Muscle layer of duodenum (tissue), 2 donors: ENCODE measurements around the gene ATP2A1.
"Not testable (repeated sequence)": the region's sequence is repeated elsewhere in the genome, so short reads cannot be mapped to it uniquely, and the experiment has no call there.

Experiments
- H3K27ac ChIP-seq: one replicate; pipeline ENCODE4 v1.7.0; 2013; ENCODE audit warnings: mild to moderate bottlenecking, low read length
- H3K27me3 ChIP-seq: one replicate; pipeline ENCODE4 v1.7.0; 2013; ENCODE audit warnings: low read depth, mild to moderate bottlenecking, control low read depth, low read length
- H3K36me3 ChIP-seq, 2 donors: one replicate each; pipeline ENCODE4 v1.7.0; 2013; ENCODE audit warnings: low read length in 2 of 2, control low read depth in 1 of 2, mild to moderate bottlenecking in 1 of 2; ENCODE audit not compliant: insufficient read depth in 2 of 2, control insufficient read depth in 1 of 2
- H3K4me1 ChIP-seq, 2 donors: one replicate each; pipeline ENCODE4 v1.7.0; 2013; ENCODE audit warnings: low read length in 2 of 2, mild to moderate bottlenecking in 2 of 2, control low read depth in 1 of 2, moderate library complexity in 1 of 2; ENCODE audit not compliant: insufficient read depth in 2 of 2, control insufficient read depth in 1 of 2
- H3K4me3 ChIP-seq, 2 donors: one replicate each; pipeline ENCODE4 v1.7.0; 2013; ENCODE audit warnings: low read length in 2 of 2, low read depth in 1 of 2, mild to moderate bottlenecking in 1 of 2
- H3K9me3 ChIP-seq, 2 donors: one replicate each; pipeline ENCODE4 v1.7.0; 2013; ENCODE audit warnings: low read length in 2 of 2, control low read depth in 1 of 2, mild to moderate bottlenecking in 1 of 2; ENCODE audit not compliant: control insufficient read depth in 1 of 2
- donor health status: healthy.

The ATP2A1 gene

DNA sequence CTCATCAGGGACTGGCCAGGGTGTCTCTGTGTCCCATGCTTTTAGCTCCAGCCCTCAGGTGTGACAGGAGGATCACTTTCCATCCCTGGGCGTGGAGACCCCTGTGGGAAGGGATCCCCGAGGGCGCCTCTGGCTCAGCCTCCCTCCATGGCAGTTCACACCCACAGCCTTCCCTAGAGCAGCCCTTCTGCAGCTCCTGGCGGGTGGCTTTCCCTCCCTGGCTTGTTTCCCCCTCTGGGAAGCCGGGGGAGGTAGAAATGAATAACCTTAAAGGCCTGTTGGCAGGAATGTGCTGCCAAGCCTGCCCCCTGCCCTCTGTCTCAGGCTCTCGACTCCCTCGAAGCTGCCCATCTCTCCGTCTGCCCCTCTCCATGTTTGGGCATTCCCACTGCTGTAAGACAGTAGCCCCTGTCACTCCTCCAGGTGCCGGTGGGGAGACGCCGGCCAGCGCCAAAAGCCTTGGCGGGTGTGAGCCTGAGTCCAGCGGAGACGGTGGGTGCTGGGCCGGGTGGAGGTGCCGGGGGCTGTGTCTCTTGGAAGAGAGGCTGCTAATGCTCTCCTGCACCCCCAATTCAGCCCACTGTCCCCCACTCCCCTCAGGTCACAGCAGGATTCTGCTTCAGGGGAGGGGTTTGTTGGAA lies 2.1 kb upstream of the ATP2A1 start:
- no peaks in the 10 kb centered on the region for H3K27me3 ChIP-seq
- no peak overlapping the region for H3K4me3 ChIP-seq
- H3K27ac ChIP-seq: no peak overlapping the region
- H3K9me3 ChIP-seq: no peaks in the 10 kb centered on the region
- peaks cover 0 to 12% of the 10 kb centered on the region in 2 donors for H3K4me1 ChIP-seq
- H3K36me3 ChIP-seq: peaks cover 3 to 35% of the 10 kb centered on the region in 2 donors

DNA sequence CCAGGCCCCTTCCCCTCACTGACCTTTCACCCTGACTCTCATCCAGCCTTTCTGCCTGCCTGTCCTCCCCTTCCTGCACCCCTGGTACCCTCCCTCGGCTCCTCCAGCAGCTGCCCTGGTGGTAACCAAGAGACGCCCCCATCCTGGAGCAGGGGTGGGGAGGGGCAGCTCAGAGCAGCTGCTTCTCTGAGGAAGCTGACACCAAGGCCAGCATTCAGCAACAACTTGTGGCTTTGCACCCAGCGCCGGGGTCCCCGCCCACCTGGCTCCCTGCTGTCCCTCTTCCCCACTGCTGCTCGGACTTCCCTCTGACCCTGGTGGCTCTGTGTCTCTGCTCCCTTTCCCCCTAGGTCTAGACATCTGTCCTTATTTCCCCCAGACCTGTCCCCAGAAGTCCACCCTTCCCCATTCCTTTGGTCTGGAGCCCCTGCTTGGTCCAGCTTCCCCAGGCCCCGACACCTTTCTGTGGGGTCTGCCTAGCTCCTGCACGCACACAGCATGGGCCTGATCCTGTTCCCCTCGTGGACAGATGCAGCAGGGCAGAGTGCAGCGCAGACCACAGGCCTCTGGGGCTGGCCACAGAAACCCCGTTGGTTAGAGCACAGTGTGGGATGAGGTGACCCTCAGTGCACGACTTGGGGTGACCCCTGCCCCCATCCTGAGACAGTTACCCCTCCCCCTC lies 1.2 kb upstream of the ATP2A1 start:
- Histone ChIP-seq H3K36me3 (peaks cover 0 to 26% of the 10 kb centered on the region in 2 donors), H3K27ac (no peak overlapping the region)

GRCh38 chr16:28877655-28878000 lies 660 bp upstream of the ATP2A1 start:
- Histone ChIP-seq H3K27ac (no peak overlapping the region), H3K27me3 (no peaks in the 10 kb centered on the region), H3K36me3 (peaks cover 0 to 20% of the 10 kb centered on the region in 2 donors), H3K4me3 (no peak overlapping the region), H3K4me1 (peaks cover 0 to 12% of the 10 kb centered on the region in 2 donors), H3K9me3 (no peaks in the 10 kb centered on the region)

More for the DNA sequence above, 1.2 kb upstream of the ATP2A1 start:
- no peak overlapping the region for H3K4me3 ChIP-seq
- no peaks in the 10 kb centered on the region for H3K27me3 ChIP-seq
- H3K9me3 ChIP-seq: no peaks in the 10 kb centered on the region
- H3K4me1 ChIP-seq: peaks cover 0 to 12% of the 10 kb centered on the region in 2 donors

GRCh38 chr16:28879261-28879840 lies 1.1 kb downstream of the ATP2A1 start:
- Histone ChIP-seq H3K4me1 (peaks cover 0 to 12% of the 10 kb centered on the region in 2 donors), H3K27ac (no peak overlapping the region), H3K27me3 (no peaks in the 10 kb centered on the region)

GRCh38 chr16:28879841-28880588 lies 1.7 kb downstream of the ATP2A1 start:
- Histone ChIP-seq H3K36me3 (no peaks in the 10 kb centered on the region), H3K27ac (no peak overlapping the region), H3K4me1 (peaks cover 0 to 12% of the 10 kb centered on the region in 2 donors), H3K4me3 (peak overlapping the region; percentile 74 to 86), H3K9me3 (no peaks in the 10 kb centered on the region), H3K27me3 (no peaks in the 10 kb centered on the region)

More at GRCh38 chr16:28879261-28879840, 1.1 kb downstream of the ATP2A1 start:
- no peaks in the 10 kb centered on the region for H3K9me3 ChIP-seq
- peak overlapping the region; percentile 74 to 86 for H3K4me3 ChIP-seq
- peaks cover 0 to 4% of the 10 kb centered on the region in 2 donors for H3K36me3 ChIP-seq

- Histone ChIP-seq H3K4me3 (peak overlapping the region in 1 of 2 donors; percentile 86), H3K9me3 (no peaks in the 10 kb centered on the region), H3K27me3 (no peaks in the 10 kb centered on the region), H3K27ac (no peak overlapping the region), H3K36me3 (no peaks in the 10 kb centered on the region), H3K4me1 (peaks cover 0 to 12% of the 10 kb centered on the region in 2 donors)
These were observed 2.3 kb downstream of the ATP2A1 start for GRCh38 chr16:28880589-28880915.

GRCh38 chr16:28880955-28881354 lies 2.7 kb downstream of the ATP2A1 start:
- H3K4me3 ChIP-seq: no peak overlapping the region
- peaks cover 0 to 12% of the 10 kb centered on the region in 2 donors for H3K4me1 ChIP-seq
- H3K36me3 ChIP-seq: no peaks in the 10 kb centered on the region
- H3K9me3 ChIP-seq: no peaks in the 10 kb centered on the region
- no peak overlapping the region for H3K27ac ChIP-seq
- H3K27me3 ChIP-seq: no peaks in the 10 kb centered on the region

DNA sequence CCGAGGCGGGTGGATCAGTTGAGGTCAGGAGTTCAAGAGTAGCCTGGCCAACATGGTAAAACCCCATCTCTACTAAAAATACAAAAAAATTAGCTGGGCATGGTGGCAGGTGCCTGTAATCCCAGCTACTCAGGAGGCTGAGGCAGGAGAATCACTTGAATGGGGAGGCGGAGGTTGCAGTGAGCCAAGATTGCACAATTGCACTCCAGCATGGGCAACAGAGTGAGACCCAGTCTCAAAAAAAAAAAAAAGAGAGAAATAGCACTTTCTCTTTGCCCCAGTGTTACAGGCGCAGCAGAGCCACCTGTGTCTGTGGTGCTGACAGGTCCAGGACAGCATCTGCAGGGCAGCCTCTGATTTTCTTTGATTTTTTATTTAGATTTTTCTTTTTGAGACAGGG lies 3.3 kb downstream of the ATP2A1 start:
- H3K27ac ChIP-seq, H3K36me3 ChIP-seq, H3K4me3 ChIP-seq, H3K27me3 ChIP-seq, H3K9me3 ChIP-seq: not testable (repeated sequence)
- H3K4me1 ChIP-seq: peaks cover 0 to 12% of the 10 kb centered on the region in 2 donors

DNA sequence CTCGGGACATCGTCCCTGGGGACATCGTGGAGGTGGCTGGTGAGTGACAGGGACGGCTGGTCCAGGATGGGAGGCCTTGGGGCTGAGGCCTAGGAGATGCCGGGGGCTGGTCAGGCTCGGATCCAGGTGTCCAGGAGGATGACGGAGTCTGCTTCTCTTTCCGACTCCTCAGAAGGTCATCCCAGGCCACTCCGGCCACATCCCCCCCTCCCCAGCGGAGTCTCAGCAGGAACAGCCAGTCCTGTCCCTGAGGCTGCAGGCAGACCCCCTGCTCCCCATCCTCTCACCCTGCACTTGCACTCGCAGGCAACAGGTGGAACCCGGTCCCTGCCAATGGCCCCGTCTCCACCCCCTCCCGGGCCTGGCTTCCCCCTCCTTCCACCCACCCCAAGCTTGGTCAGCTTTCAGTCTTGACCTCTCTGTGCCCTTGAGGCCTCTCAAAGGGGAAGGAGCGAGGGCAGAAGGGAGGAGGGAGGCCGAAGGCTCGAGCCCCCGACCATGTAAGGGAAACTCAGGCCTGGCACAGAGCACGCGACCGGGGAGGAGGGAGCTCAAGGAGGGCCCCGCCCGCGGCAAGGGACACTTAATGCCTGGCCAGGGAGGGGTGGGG lies 4.4 kb downstream of the ATP2A1 start:
- H3K4me1 ChIP-seq: peaks cover 0 to 12% of the 10 kb centered on the region in 2 donors
- H3K36me3 ChIP-seq: no peaks in the 10 kb centered on the region
- H3K27me3 ChIP-seq: no peaks in the 10 kb centered on the region
- no peak overlapping the region for H3K27ac ChIP-seq
- H3K9me3 ChIP-seq: no peaks in the 10 kb centered on the region
- no peak overlapping the region for H3K4me3 ChIP-seq

DNA sequence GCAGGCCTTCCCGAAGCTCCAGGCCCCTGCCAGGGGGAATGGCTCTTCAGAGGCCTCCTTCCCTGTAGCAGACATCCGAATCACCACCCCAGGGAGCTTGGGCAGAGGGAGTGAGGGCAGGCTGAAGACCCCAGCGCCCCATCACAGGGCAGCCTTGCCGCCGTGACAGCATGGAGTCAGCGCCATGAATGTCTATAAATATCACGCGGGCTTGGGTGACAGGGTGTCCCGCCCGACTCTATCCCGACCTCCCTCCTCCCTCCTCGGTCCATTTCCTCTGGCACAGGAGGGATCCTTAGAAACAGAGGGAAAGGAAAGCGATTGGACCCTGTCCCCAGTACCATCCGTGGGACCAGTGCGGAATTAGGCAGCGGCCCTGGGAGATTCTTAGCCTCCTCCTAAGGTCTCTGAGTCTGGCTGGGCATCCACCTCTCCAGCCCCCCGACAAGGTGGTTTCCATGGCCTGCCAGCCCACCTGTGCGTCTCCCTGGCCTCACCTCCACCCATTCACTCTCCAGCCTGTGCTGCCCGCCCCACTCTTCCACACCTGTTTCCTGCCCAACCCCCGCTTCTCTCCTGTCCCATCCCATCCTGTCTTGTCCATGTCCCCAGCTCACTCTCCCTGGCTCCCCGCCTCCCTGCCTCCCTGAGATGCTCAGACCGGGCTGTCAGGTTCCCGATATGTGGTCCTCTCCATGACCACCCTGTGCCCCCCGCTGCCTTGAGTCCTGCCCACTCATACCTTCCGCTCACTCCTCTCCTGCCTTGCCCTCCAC lies 5.1 kb downstream of the ATP2A1 start:
- Histone ChIP-seq H3K27ac (no peak overlapping the region), H3K4me1 (peaks cover 0 to 12% of the 10 kb centered on the region in 2 donors), H3K36me3 (no peaks in the 10 kb centered on the region), H3K4me3 (no peak overlapping the region), H3K9me3 (no peaks in the 10 kb centered on the region), H3K27me3 (no peaks in the 10 kb centered on the region)
